GM21576 (cell line): ENCODE results near the gene CLK2.

Source experiments
- ATAC-seq: cut with Tn5 transposase; IDR thresholded peaks from one replicate; pipeline ENCODE4 v1.9.1; 2021; ENCODE audit warnings: mild to moderate bottlenecking, moderate library complexity; ENCODE audit not compliant: unreplicated experiment

CLK2 gene

DNA sequence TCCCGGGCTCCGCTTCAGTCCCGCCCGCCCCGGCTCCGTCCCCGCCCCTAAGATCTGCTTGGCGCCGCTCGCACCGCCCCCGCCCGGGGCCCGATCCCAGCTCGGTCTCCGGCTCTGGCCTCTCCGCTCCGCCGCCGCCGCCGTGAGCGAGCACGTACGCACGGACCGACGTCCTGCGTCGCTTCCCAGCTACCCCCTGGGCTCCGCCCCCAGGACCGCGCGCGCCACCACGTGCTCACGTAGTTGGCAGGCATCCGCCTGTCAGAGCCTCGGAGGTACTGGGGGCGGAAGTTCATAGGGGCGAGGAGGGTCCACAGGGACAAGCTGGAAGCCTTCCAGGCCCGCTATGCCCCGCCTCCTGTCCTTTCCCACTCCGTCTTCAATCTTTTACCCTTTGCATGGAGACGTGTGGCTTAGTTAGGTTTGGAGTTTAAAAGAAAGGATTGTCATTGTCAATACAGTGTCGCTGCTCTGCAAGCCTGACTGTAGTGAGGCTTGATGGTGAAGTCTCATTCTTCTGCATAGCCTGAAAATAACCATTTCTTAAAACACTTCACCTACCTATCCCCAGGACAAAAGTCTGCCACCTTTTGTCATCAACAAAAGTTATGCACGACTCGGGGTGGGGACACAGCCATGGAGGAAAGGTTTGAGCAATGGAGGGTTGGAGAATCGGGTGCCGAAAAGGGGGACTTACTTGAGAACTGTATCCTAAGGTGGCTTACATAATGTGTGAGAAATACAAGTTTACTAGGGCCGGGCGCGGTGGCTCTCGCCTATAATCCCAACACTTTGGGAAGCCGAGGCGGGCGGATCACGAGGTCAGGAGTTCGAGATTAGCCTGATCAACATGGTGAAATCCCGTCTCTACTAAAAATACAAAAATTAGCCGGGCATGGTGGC lies at the start of gene CLK2:
Gene CLK2 (minus strand): TSS at position 162 of the 903 bp plus-strand sequence. CDS start 2,527 bp downstream, outside the sequence.
- peak; percentile 69 for ATAC-seq

DNA sequence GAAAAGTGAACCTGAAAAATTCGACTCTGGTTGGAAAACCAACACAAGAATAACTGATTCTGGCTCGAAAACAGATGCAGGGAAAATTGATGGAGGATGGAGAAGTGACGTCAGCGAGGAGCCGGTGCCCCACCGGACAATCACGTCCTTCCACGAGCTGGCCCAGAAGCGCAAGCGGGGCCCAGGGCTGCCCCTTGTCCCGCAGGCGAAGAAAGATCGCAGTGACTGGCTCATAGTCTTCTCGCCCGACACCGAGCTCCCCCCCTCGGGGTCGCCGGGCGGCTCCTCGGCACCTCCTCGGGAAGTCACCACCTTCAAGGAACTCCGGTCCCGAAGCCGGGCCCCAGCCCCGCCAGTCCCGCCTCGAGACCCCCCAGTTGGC lies 49.3 kb upstream of the CLK2 start:
- no peak for ATAC-seq

DNA sequence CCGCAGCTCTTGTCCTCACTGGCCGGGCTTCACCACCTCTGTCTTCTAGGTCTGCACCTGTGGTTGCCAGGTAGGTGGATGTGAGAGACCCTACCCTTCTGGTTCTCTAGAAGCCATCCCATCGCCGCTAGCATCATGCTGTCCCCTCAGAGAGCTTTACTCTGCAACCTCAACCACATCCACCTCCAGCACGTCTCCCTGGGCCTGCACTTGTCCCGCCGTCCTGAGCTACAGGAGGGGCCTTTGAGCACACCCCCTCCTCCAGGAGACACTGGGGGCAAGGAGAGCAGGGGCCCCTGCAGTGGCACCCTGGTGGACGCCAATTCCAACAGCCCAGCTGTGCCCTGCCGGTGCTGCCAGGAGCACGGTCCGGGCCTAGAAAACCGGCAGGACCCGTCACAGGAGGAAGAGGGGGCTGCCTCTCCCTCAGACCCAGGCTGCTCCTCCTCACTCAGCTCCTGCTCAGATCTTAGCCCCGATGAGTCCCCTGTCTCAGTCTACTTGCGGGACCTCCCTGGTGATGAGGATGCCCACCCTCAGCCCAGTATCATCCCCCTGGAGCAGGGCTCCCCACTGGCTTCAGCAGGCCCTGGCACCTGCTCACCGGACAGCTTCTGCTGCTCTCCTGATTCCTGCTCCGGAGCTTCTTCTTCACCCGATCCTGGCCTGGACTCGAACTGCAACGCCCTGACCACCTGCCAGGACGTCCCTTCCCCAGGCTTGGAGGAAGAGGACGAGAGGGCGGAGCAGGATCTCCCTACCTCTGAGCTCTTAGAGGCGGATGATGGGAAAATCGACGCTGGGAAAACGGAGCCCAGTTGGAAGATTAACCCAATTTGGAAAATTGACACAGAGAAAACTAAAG lies 48.6 kb upstream of the CLK2 start:
- no peak for ATAC-seq

DNA sequence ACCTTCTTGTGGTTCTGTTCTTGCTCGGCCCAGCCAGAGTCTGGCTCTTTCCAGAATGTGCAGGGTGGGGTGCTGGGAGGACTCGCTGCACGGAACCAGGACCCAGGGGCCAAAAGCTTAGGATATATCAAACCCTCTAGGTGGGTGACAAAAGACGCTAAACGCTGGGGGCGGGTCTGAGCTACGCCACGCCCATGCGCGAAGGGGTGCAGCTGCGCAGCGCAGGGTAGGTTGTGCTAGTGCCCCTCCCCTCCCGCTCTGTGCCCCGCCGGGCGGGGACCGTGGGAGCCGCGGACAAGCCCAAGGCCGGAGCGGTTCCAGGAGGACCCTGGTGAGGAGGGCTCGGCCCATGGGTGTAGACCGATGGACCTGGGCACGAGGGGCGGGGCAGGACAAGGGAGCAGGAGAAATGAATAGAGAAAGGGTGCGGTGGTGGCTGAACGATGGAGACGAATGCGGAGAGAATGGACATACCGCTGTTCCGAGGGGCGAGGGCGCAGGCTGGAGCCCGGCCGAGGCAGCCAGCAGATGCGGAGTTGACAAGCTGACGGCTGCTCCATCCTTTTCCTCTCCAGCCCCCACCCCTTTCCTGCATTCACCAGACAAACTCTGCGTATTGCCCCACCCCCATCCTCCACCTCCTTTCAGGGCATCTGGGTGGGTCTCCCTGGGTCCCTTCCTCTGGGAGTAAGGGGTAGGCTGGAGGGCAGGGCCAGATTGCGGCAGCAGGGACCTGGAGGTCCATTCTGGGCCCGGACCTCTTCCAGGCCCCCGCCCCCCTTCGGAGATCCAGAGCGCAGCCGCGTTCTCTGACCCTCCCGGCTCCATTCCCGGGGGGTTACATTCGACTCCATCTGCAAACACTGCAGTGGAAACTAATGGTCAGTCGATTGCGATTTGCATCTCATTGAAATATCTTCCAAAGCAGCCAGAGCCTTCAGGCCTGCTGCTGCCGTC lies 47.6 kb upstream of the CLK2 start, which contains the start of gene RUSC1:
Gene RUSC1 (plus strand): TSS at position 234 of the 957 bp plus-strand sequence. CDS start 880 bp downstream, outside the sequence.
- ATAC-seq: no peak

DNA sequence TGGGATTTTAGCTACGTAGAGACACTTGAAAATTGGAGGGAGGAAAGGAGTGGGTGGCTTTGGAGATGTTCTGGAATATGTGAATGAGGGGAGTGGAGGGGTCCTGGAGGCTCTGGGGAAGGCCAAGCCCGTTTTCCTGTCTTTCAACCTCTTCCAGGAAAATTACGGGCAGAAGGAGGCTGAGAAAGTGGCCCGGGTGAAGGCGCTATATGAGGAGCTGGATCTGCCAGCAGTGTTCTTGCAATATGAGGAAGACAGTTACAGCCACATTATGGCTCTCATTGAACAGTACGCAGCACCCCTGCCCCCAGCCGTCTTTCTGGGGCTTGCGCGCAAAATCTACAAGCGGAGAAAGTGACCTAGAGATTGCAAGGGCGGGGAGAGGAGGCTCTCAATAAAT lies 46.9 kb upstream of the CLK2 start:
- no peak for ATAC-seq

DNA sequence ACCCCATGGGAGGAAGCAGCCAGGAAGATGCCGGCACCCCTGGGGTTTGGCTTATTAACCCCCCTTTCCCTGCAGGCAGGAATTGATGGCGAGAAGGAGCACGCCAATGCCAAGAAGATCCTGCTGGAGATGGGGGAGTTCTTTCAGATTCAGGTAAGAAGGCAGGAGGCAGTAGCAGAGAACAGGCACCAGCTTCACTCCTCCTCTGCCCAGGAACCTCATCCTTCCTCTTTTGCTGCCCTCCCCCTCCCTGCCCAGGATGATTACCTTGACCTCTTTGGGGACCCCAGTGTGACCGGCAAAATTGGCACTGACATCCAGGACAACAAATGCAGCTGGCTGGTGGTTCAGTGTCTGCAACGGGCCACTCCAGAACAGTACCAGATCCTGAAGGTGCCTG lies 46.2 kb upstream of the CLK2 start:
- ATAC-seq: no peak

- ATAC-seq: no peak
Observed at GRCh38 chr1:155318082-155318481, 44.8 kb upstream of the CLK2 start.

DNA sequence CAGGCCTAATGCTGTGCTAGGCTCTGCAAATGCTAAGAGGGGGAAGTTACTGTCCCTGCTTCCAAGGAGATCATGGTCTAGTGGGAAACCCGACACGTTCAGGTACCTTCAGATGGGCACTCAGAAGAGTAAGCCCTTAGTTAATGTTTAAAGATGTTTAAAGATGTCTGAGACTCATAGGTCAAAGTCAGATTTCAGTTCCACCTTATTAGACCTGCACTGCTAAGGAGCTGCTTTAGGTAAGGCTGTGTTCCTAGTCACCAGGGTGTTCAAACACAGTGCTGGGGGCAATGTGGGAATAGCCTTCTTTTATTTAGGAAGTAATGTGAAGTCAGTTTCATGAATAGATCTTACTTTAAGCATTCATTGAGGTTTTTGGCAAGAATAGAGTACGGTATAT lies 43.6 kb upstream of the CLK2 start:
- no peak for ATAC-seq

GRCh38 chr1:155313261-155313660 lies 40.0 kb upstream of the CLK2 start:
- ATAC-seq: no peak

DNA sequence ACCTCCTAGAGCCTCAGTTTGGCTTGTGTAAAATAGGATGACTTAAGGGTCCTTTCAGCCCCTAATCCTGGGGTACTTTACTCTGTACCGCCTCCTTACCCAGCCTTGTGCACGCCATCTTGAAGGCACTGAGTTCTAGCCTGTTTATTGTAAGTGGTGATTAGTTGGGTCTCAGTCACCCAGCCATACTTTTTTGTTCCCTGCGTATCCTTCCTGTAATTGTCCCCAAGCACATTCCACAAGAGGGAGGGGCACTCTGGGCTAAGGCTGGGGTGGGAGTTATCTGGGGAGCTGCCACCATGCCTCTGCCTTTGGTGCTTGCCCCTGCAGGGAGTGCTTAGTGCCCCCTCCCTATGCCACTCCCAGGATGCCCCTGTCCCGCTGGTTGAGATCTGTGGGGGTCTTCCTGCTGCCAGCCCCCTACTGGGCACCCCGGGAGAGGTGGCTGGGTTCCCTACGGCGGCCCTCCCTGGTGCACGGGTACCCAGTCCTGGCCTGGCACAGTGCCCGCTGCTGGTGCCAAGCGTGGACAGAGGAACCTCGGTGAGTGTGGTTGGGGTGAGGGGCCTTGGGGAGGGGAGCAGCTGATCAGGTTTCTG lies 36.2 kb upstream of the CLK2 start:
- no peak for ATAC-seq

- ATAC-seq: peak; percentile 96
Observed at GRCh38 chr1:155308493-155309422, 35.5 kb upstream of the CLK2 start, which contains the start of gene FDPS. Gene FDPS, plus strand, starts transcription at chr1:155308866. Its CDS starts 924 bp downstream, at chr1:155309790.

DNA sequence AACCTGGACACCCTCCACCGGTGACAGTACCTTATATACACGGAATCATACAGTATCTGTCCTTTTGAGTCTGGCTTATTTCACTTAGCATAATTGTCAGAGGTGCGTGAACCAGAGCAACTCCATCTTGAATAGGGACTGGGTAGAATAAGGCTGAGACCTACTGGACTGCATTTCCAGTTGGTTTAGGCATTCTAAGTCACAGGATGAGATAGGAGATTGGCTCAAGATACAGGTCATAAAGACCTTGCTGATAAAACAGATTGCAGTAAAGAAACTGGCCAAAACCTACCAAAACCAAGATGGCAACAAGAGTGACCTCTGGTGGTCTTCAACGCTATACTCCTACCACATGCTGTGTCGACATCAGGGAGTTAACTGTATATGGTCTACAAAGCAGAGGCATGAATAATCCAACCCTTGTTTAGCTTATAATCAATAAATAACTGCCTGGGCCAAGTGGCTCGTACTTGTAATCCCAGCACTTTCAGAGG lies 34.0 kb upstream of the CLK2 start:
- no peak for ATAC-seq

GRCh38 chr1:155305881-155306391 lies 32.6 kb upstream of the CLK2 start:
- no peak for ATAC-seq

GRCh38 chr1:155304558-155305063 lies 31.3 kb upstream of the CLK2 start:
- ATAC-seq: no peak

DNA sequence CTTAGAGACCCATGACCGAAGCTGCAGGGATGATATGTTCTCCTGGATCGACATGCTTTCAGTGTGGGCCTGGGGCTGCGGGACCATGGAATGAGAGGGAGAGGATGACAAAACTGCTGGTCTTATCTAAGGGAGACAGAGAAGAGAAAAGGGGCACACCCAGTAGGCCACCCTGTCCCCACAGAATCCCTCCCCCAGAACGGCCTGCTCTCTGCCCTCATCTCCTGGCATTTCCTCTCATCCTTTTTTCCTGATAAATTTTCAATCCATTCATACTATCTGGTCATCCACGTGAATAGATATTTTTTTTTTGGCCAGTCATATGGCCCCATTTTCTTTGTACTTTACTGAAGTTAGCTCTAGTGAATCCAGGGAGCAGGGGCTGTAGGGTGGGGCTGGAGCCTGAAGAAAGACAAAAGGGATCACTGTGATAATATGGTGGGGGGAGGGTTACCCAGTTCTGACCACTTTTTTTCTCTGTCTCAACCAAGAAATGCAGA lies 28.1 kb upstream of the CLK2 start, which contains the start of gene PKLR:
Gene PKLR (minus strand): TSS at position 97 of the 500 bp plus-strand sequence. CDS start 43 bp downstream, at position 54.
- ATAC-seq: no peak

DNA sequence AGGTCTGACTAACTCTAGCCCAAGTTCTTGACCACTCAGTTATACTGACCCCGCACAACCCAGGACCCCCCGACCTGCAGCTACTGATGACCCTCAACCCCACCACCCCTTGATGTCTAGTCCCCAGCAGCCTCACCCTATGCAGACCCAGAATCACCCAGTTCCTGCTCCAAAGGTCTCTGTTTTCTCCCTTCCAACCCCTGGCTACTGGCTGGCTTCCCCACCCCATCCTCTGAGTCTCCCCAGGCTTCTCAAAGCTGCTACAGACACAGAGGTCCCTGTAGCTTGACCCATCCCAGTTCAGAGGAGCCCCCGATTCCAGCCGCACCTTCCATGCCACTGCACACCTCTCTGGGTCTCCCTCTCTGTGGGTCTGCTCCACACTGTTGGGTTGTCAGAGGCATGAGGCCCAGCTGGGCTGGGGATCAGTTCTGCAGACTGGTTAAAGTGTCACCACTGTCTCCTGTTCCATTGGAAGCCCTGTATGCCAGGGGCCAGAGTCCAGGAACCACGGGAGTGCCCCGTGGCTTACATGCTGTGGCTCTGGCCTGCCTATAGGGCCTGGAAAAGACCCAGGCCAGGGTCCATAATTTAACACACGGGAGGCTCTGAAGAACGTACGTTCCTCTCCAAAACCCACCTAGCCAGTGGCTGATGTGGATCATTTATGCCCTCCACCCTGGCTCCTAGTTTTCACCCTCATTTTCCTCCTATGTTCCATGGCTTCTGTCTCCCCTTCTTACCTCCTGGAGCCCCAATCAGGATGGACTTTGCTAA lies 27.4 kb upstream of the CLK2 start:
- ATAC-seq: no peak

DNA sequence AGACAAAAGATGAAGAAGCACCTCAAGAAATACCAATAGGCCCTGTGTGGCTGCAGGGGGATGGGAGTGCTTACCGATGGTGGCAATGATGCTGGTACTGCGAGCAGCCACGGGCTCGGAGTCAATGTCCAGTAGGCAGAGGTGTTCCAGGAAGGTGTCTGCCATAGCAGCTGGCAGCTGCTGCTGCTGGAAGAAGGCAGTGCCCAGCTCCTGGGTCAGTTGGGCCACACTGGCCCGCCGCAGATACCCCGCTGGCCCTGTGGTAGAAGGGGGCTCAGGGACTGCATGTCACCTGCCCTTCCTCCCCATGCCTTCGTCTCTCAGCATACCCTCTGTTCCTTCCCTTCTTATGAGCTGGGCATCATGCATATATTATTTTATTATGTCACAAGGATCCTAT lies 26.7 kb upstream of the CLK2 start:
- no peak for ATAC-seq
